GM19239 (cell line): ENCODE measurements around the gene FARP1.
"Not testable (repeated sequence)": the region's sequence is repeated elsewhere in the genome, so short reads cannot be mapped to it uniquely, and the experiment has no call there.

ENCODE experiments used
- DNase-seq: peaks from one replicate; pipeline ENCODE4 v3.0.0; 2011; ENCODE audit warnings: low spot score; ENCODE audit not compliant: insufficient read length
- FAIRE-seq: peaks from 2 replicates; lab custom pipeline; 2011; peaks lifted over from hg19 to GRCh38; lab: Jason Lieb, UNC

Gene FARP1

DNA sequence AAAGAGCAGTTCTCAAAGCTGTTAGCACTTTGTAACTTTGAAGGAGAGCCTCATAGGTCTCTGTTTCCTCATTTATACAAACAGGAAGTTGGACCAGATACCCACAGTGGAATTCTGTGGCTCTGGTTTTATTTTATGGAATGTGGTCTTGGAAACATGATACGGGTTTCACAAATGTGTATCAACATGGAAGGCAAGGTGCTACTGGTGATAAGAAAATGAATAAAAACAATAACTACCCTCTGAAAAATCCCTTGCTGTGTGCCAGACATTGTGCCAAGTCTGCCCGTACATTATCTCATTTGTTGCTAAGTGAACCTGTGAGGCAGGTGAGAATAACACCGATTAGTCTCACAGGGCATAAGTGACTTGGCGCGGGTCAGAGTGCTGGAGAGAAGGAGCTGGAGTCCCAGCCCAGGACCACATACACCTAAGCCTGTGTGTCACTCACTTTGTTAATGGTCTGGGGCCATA, 79.2 kb downstream of the FARP1 start:
- DNase-seq (no peak), FAIRE-seq (no peak)

DNA sequence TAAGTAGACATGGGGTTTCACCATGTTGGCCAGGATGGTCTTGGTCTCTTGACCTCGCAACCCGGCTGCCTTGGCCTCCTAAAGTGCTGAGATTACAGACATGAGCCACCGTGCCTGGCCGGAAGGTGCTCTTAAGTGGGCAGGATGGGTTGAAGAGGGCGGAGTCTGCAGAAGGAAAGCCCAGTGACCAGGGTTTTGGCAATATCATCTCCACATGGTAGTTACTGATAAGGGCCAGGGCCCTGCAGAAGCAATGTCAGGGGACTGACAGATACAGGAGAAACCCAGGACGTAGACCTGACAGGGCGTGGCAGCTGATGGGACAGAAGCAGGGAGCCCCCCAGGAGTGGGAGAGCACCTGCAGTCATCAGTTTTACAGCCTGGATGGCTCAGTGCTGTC, 79.9 kb downstream of the FARP1 start:
- DNase-seq (no peak), FAIRE-seq (no peak)

DNA sequence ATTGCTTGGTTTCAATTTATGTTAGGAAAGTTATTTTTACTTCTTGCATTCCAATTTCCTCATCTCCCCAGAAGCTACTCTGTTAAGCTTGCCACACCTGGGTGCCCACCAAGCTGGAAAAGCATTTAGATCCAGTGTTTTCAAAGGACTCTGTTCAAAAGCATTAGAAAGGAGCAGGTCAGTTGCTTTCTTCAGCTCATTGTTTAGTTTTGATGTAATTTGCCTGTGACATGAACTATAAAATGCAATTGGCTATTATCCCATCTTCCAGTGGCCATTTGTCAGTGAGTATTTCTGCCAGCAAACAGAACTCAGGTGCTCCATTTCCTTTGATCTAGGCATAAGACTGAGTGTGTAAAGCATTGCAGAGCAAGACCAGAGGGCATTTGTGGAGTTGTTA, 80.8 kb downstream of the FARP1 start:
- no peak for FAIRE-seq
- DNase-seq = no peak

DNA sequence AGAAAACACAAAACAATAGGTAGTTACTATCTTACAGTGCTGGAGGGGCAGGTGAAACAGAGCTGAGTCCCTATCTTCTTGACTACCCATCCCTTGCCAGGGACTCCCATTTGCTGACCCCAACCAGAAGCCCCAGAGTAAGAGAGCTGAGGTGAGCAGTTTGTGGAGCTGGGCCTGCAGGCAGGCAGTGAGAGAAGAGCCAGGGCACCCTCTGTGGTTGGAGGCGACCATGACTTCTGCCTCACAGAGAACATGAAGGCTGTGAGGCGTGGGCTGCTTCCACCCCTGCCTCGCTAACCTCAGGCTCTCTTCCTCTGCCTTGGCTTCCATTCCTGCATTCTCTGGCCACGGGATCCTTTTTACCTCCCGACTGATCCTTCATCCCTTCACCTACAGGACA, 81.7 kb downstream of the FARP1 start:
- no peak for DNase-seq
- FAIRE-seq = no peak

DNA sequence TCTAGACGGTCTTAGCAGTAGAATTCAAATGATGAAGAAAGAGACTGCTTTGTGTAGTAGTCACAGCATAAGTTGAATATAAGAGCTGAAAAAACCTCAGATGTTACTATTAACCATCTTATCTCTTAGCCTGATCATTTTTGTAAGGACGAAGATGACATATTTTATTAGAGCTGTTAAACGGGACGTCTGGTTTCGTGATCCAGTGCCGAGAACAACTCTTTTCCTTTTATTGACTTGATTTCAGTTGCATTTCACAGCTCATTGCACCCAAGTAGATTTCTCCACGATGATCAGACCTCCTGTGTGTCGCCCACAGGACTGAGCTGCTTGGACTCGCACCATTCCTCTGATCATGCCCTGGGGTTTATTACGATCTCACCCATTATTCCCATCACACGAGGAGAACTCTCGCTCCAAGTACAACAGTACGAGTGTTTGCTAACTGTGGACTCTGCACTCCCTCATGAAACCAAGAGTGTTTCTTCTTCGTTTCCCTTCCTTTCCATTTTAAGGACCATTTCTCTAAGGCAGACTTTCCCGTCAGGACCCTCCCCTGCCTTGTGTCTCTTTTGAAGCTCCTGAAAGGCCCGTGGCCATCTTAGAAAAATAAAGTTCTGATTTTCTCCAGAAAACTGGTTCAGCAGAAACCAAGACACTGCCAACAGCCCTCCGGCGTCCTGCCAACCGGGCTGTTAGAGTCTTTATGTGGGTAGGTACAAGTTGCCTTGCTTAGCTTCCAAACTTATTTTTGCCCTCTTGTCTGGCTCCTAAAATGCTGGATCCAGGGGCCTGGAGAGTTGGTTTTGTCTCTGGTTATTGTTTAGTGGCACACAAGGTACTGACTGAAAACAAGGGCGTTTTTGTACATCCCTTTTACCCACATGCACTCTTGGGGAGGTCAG, 82.4 kb downstream of the FARP1 start:
- no peak for FAIRE-seq

DNA sequence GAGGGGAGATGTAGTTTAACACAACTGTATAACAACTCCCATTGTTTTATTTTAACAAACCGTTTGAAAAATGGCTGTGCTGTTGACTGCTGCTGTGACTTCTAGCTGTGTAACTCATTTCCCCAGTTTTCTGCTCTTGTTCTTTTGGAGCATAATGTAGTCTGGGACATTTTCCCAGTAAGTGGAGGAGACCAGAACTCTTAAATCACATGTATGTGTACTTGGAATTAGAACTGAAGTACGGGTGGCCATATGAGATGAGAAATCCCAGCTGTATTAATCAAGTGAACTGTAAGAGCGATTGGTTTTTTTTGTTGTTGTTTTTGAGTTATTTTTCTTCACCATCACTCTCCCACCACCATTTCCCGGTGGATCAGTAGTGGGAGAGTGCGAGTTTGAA, 83.6 kb downstream of the FARP1 start:
- DNase-seq (no peak), FAIRE-seq (no peak)

More for the DNA sequence above, 82.4 kb downstream of the FARP1 start:
- DNase-seq = no peak

DNA sequence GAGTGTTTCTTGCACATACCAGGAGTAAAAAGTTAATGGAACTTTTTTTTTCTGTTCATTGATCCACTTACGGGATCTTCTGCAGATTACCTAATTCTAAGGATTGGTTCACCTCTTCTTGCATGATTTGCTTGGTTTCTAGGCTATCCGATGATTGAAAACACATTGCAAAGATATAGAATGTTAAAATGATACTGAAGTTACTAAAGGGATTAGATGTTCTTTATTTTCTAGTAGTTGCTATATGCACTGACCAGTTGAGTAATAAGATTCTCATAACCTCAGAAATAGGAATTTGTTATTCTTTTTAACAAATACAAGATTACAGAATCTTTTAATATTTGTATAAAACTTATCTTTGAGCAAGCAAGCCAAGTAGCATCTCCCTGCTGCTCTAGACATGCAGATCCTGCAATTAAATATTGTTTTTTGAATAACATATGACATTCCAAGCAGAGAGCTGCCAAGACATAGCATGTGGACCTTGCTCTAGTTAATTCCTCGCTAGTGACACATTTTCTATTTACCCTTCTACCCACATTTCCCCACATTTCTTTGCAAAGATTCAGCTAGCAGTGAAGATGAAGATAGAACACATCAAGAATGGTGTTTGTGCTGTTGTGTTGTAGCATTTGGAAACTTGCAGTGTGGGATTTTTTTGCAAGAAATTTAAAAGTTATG, 85.9 kb downstream of the FARP1 start:
- no peak for FAIRE-seq
- DNase-seq = no peak

DNA sequence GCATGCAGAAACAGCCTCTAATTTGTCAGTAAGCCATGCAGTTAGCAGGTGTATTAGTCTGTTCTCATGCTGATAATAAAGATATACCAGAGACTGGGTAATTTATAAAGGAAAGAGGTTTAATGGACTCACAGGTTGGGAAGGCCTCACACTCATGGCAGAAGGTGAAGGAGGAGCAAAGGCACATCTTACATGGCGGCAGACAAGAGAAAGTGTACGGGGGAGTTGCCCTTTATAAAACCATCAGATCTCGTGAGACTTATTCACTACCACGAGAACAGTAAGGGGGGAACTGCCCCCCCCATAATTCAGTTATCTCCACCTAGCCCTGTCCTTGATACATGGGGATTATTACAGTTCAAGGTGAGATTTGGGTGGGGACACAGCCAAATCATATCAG, 87.9 kb downstream of the FARP1 start:
- not testable (repeated sequence) for FAIRE-seq, DNase-seq

DNA sequence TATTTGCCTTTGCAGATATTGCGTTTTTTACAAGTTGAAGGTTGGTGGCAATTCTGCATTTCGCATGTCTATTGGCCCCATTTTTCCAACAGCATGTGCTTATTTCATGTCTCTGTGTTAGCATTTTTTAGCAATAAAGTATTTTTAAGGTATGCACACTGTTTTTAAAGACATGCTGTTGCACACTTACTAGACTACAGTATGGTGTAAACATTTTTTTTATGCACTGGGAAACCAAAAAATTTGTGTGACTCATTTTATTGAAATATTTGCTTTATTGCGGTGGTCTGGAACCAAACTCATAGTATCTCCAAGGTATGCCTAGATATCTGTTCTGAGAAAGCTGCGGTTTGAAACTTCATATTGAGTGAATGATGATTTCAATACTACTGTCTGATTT, 89.6 kb downstream of the FARP1 start:
- no peak for FAIRE-seq
- DNase-seq = no peak

DNA sequence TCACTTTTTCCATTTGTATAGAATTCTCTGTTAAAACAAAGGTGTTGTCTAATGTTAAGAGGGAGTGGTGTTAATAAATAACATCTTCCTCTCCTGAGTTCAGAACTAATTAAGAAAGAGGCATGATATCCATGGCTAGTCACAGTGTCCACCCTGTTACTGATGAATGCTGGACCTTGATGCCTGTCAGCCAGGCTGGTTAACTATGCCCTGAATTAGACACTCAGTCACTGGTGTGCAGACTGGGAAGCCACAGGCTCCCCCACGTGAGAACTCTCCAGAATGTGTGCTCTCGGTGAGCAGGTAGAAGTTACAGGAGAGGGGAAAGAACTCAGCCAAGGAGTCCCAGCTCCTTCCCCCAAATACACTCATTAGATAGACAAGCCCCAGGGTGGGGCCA, 90.2 kb downstream of the FARP1 start:
- no peak for FAIRE-seq
- no peak for DNase-seq

DNA sequence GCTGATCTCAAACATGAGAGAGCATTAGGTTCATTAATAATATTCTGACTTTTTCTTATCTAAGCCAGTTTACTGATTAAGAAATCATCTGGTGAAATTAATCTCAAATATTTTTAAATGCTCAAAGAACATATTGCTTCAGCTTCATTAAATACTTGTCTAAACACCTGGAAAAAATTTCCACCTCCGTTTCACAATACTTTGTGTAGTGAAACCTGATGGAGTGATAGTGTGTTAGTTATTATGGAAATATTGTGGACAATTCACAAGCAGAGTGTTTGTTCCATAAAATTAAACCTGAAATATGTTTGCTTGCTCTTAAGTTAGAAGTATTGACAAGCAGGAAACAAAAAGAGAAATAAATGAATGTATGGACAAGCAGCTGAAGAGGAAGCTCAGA, 91.5 kb downstream of the FARP1 start:
- no peak for FAIRE-seq
- no peak for DNase-seq

DNA sequence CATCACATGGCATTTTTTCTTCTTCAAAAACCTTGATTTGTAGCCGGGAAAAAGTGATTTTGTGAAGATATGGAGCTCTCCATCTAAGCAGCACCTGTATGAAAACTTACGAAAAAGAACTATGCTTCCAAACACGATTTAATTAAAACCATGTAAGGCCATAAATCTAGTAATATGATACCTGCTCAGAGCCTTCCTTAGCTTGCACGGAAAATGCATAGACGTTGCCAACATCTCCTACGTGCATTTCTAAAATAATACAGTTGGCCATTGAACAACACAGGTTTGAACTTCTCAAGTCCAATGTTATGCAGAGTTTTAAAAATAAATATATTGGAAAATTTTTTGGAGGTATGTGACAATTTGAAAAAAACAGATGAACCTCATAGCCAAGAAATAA, 93.3 kb downstream of the FARP1 start:
- DNase-seq (no peak), FAIRE-seq (no peak)

DNA sequence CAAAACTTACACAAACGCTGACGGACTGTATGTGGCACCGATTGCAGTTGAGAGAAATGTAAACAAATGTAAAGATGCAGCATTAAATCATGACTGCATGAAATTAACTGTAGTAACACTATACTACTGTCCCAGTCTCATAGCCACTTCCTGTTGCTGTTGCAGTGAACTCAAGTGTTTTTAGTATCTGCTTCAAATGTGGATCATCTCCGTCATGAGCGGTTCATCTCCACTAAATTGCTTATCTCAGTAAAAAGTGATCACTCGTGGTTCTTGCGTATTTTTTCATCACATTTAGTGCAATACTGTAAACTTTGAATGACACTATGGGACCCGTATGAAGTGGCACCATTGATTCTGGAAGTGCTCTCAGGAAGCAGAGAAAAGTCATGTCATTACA, 94.4 kb downstream of the FARP1 start:
- DNase-seq = no peak
- FAIRE-seq = no peak

DNA sequence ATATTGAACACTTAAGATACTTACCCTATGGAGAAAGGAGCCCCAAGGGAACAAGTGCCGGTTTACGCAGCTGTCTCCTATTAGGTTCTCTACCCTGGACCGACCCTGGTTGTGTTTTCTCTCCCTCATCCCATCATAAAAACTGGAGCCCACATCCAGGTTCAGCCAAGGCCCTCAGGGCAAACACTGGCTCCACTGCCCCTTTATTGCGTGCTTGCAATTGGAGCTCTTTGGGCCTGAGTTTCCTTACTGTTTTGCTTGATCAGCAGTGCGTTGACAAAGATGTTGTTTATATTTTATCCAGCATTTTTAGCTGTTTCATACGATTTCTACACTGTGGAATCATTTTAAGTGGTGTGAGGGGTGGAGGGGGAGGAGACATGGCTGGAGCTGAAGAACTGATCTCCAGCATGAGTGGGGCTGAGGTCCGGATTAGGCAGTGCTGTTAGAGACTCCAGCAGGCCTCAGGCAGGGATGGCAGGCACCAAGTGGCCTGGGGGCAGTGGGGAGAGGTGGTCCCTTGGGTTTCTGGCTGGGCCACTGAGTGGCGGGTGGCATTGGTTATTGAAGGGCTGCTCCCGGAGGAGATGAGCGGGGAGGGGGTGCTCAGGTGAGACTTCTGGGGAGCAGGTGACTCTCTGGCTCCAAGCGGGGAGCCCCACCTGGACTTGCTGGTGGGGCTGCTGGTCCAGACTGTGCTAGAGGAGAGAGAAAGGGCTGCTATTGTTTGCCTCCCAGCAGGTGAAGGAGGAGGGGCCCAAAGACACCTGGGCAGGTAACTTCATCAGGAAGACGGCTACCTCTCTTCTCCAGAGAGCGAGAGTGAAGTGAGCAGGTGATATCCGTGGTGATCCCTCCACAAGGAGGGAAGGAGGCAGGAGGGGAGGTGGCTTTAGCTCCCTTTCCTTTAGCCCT, 96.5 kb downstream of the FARP1 start:
- FAIRE-seq (no peak), DNase-seq (no peak)

DNA sequence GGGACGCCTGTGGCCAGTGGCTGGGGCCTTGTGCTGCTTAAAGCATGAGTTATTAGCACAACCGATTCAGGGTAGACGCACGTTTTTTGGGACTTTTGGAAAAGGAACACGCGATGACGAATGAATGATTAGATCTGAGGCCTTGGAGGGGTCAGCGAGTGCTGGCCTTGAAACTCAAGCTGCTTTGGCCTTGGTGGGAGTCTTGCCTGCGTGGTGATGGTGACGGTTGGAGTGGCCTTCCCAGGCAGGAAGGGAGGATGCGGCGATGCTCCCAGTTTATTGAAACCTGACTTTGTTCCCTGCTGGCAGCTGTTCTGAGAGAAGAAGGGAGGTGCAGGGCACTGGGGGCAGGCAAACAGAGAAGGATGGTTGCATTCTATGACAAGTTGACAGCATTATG, 97.2 kb downstream of the FARP1 start:
- FAIRE-seq = no peak
- no peak for DNase-seq

DNA sequence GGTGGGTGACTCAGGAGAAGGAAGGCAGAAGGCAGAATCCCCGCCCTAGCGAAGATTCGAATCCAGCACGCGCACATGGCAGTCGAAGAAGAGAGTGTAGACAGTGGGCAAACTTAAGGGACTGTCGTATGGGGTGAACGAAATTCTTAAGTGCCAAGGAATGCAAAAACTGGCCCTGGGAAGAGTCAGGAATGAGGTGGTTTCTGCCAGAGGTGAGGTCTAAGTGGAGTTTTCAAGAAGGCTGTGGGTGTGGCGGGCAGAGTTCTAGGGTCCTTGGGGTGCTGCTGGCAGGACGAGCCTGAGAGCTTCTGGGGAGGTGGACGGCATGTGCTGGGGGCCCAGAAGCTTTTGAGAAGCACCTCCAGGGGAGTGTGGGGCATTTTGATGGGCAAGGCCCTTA, 98.1 kb downstream of the FARP1 start:
- DNase-seq = no peak
- no peak for FAIRE-seq

DNA sequence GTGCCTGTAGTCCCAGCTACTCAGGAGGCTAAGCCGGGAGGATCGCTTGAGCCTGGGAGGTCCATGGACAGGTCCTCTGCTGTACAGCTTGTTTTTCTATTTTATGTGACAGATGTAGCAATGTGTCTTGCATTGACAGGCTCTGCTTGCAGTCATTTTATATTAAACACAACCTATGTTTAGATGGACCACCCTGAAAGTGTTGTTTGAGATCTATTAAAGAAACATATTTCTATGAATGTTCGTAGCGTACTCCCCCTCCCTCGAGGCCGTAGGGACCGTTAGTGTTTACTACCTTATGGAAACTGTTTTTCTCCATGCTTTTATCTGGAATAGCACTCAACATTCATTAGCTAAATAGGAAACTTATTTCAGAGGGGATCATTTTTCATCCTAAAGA, 99.1 kb downstream of the FARP1 start:
- FAIRE-seq (no peak), DNase-seq (no peak)

DNA sequence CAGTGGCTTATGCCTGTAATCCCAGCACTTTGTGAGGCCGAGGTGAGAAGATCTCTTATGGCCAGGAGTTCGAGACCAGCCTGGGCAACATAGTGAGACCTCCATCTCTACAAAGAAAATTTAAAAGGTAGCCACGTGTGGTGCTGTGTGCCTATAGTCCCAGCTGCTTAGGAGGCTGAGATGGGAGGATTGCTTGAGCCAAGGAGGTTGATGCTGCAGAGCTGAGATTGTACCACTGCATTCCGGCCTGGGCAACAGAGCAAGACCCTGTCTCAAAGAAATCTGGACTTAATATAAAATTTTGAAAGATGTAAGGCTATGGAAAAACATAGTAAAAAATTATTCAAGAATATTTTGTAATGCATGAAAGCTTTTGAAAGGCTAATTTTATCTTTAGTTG, 99.5 kb downstream of the FARP1 start:
- FAIRE-seq (no peak), DNase-seq (no peak)

DNA sequence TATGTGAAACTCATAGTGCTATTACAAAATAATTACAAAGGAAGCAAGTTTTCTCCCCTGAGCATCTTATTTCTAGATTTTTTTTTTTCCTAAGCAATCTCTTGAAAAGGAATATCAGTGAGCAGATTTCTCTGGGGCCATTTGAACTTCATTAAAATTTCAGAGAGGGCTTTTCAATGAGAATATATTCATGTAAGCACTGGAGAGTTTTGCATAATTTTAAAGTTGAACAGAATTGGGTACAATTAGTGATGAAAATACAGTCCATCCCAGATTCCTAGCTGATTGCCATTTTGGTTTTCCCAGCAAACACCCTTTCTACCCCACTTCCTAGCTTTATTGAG, 101.0 kb downstream of the FARP1 start:
- FAIRE-seq (no peak), DNase-seq (no peak)

DNA sequence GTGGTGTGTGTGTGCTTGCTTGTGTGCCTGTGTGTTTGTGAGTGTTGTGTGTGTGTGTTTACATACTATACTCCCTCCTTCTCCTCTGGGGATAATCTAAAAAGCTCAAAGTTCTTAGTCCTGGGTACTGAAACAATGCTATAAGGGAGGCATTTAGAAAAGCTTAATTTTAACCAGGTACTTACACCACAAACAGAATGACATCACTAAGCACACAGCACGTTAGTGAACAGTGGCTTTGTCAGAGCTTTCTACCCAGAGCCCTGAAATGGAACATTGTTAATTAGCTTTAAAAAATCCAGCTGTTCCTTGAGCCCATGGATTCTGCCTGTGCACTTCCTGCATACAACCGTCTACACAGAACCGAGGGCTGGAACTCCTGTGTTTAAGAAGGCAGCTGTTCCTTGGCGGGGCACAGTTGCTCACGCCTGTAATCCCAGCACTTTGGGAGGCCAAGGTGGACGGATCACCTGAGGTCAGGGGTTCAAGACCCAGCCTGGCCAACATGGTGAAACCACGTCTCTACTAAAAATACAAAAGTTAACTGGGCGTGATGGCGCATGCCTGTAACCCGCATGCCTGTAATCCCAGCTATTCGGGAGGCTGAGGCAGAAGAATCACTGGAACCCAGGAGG, 103.8 kb downstream of the FARP1 start:
- FAIRE-seq (no peak), DNase-seq (no peak)
